A673 (cell line): ENCODE measurements around the gene OR11H1. TPM values are rescaled to one million over a fixed set of nuclear protein-coding genes. Genes with fewer than 3 reads are reported as not detected.

Source experiments
- total RNA-seq: library from RNA; stranded (reverse); gene quantifications from 2 replicates; pipeline ENCODE4 v1.2.3, GENCODE V29; 2021

OR11H1 gene
- total RNA-seq, 1 experiment from 2014 or later, result not detected

Other genes starting within 250 kb of the OR11H1 start
- gene POTEH, start 161.8 kb downstream of the OR11H1 start, total RNA-seq, result not detected in 2 replicates